SK-N-SH (cell line): ENCODE measurements around the gene TRIM9. TPM values are rescaled to one million over a fixed set of nuclear protein-coding genes. Genes with fewer than 3 reads are reported as not detected.

Experiments used
- CTCF ChIA-PET: fragments of 300-600, 350-600 bp; formaldehyde crosslinking; extraction: SDS; loops from one replicate; lab custom pipeline; 2021; lab: Yijun Ruan, JAX
- POLR2A ChIA-PET: fragments of 350-600 bp; sonication (Branson Sonifier 250); formaldehyde crosslinking; extraction: SDS; loops from one replicate; lab custom pipeline; 2020; ENCODE audit warnings: antibody characterized with exemption, inconsistent platforms; lab: Yijun Ruan, JAX
- DNase-seq: peaks from one replicate; pipeline ENCODE4 v3.0.0; 2012
- H2AFZ ChIP-seq: fragments of 200-600 bp; sonication (generic); 2 replicates; pipeline ENCODE4 v1.8.1; 2016; ENCODE audit warnings: antibody characterized with exemption, mild to moderate bottlenecking, low read depth
- H3F3A ChIP-seq: fragments of 200-600 bp; sonication (generic); replicated peaks from 2 replicates; pipeline ENCODE3; 2016; ENCODE audit warnings: antibody characterized with exemption, mild to moderate bottlenecking; ENCODE audit not compliant: insufficient read depth
- H3K27ac ChIP-seq, 2 experiments: fragments of 200-500 bp in 1 of 2; fragments of 200-600 bp in 1 of 2; sonication (Bioruptor generic) in 1 of 2; sonication (generic), shearing (Covaris generic) in 1 of 2; 2 replicates each; pipeline versions ENCODE4 v1.5.1 to v1.6.1; 2014 to 2016; ENCODE audit warnings: low read depth in 2 of 2, inconsistent platforms in 1 of 2, low read length in 1 of 2, mild to moderate bottlenecking in 1 of 2, mixed read lengths in 1 of 2
- H3K27me3 ChIP-seq: fragments of 200-600 bp; sonication (generic), shearing (Covaris generic); 2 replicates; pipeline ENCODE4 v1.6.1; 2016; ENCODE audit warnings: mixed run types; ENCODE audit not compliant: insufficient read depth
- H3K36me3 ChIP-seq, 2 experiments: fragments of 200-500 bp in 1 of 2; fragments of 200-600 bp in 1 of 2; sonication (Bioruptor generic) in 1 of 2; sonication (generic) in 1 of 2; replicated peaks in 1 of 2; 2 replicates each; pipeline versions ENCODE3 to v1.5.1; 2014 to 2016; ENCODE audit warnings: low read length in 1 of 2, mild to moderate bottlenecking in 1 of 2; ENCODE audit not compliant: insufficient read depth in 2 of 2, control insufficient read depth in 1 of 2
- H3K4me1 ChIP-seq, 2 experiments: fragments of 200-500 bp in 1 of 2; fragments of 200-600 bp in 1 of 2; sonication (Bioruptor generic) in 1 of 2; sonication (generic), shearing (Covaris generic) in 1 of 2; 2 replicates each; pipeline versions ENCODE4 v1.5.1 to v1.6.1; 2014 to 2016; ENCODE audit warnings: low read depth in 1 of 2, low read length in 1 of 2, mixed run types in 1 of 2; ENCODE audit not compliant: insufficient read depth in 2 of 2, control insufficient read depth in 1 of 2
- H3K4me2 ChIP-seq: fragments of 200-600 bp; sonication (generic), shearing (Covaris generic); 2 replicates; pipeline ENCODE4 v1.6.1; 2017; ENCODE audit warnings: mixed run types
- H3K4me3 ChIP-seq, 2 experiments: fragments of 200-500 bp in 1 of 2; fragments of 200-600 bp in 1 of 2; sonication (Bioruptor generic) in 1 of 2; sonication (generic), shearing (Covaris generic) in 1 of 2; 2 replicates each; pipeline versions ENCODE4 v1.5.1 to v1.8.1; 2014 to 2016; ENCODE audit warnings: low read depth in 2 of 2, inconsistent platforms in 1 of 2, low read length in 1 of 2, mild to moderate bottlenecking in 1 of 2, mixed read lengths in 1 of 2, moderate library complexity in 1 of 2
- H3K79me2 ChIP-seq: fragments of 200-600 bp; sonication (generic); 2 replicates; pipeline ENCODE4 v1.8.1; 2017; ENCODE audit warnings: mild to moderate bottlenecking; ENCODE audit not compliant: insufficient read depth
- H3K9ac ChIP-seq: fragments of 200-600 bp; sonication (generic); 2 replicates; pipeline ENCODE4 v1.6.1; 2017; ENCODE audit warnings: mixed run types
- H3K9me2 ChIP-seq: fragments of 200-600 bp; sonication (generic); 2 replicates; pipeline ENCODE4 v1.6.1; 2017; ENCODE audit warnings: mixed run types
- H3K9me3 ChIP-seq: fragments of 200-600 bp; sonication (generic); 2 replicates; pipeline ENCODE4 v1.6.1; 2017; ENCODE audit warnings: mixed run types, mild to moderate bottlenecking, moderate library complexity
- H4K20me1 ChIP-seq: fragments of 200-600 bp; sonication (generic); 2 replicates; pipeline ENCODE4 v1.6.1; 2017; ENCODE audit warnings: mild to moderate bottlenecking, mixed run types; ENCODE audit not compliant: insufficient read depth
- ELF1 ChIP-seq: IDR thresholded peaks from 2 replicates; pipeline ENCODE4 v1.4.0; 2012
- EZH2phosphoT487 ChIP-seq: fragments of 200-600 bp; sonication (generic); IDR thresholded peaks from 2 replicates; pipeline ENCODE4 v1.6.1; 2017; ENCODE audit warnings: low read depth, mixed run types, mild to moderate bottlenecking, antibody characterized with exemption, moderate library complexity, borderline replicate concordance
- FOSL2 ChIP-seq: IDR thresholded peaks from 2 replicates; pipeline ENCODE4 v1.4.0; 2012; ENCODE audit warnings: low read depth, mild to moderate bottlenecking, moderate library complexity, borderline replicate concordance
- FOXJ3 ChIP-seq: sonication (generic); formaldehyde crosslinking; IDR thresholded peaks from 2 replicates; pipeline ENCODE4 v1.5.1; 2020; ENCODE audit warnings: mild to moderate bottlenecking, missing genetic modification reagents
- GABPA ChIP-seq: IDR thresholded peaks from 2 replicates; pipeline ENCODE4 v1.4.0; 2012; ENCODE audit warnings: low read depth, mild to moderate bottlenecking
- GATA2 ChIP-seq: sonication (generic); formaldehyde crosslinking; IDR thresholded peaks from 2 replicates; pipeline ENCODE4 v1.5.0; 2020; ENCODE audit warnings: mild to moderate bottlenecking, missing genetic modification reagents
- MEF2A ChIP-seq: IDR thresholded peaks from 2 replicates; pipeline ENCODE4 v1.4.0; 2012; ENCODE audit warnings: low read depth, borderline replicate concordance
- NFIC ChIP-seq: IDR thresholded peaks from 2 replicates; pipeline ENCODE4 v1.4.0; 2012; ENCODE audit warnings: borderline replicate concordance
- NRF1 ChIP-seq: IDR thresholded peaks from 2 replicates; pipeline ENCODE4 v1.6.1; 2012; ENCODE audit warnings: low read depth, mild to moderate bottlenecking, low read length
- POLR2AphosphoS5 ChIP-seq: IDR thresholded peaks from 2 replicates; pipeline ENCODE4 v1.6.1; 2012; ENCODE audit warnings: low read depth, low read length
- RCOR1 ChIP-seq: fragments of 150-350 bp; IDR thresholded peaks from 2 replicates; pipeline ENCODE4 v1.6.1; 2017; ENCODE audit warnings: antibody characterized with exemption, low read length
- RFX5 ChIP-seq: IDR thresholded peaks from 2 replicates; pipeline ENCODE4 v1.6.1; 2012; ENCODE audit warnings: mild to moderate bottlenecking, improper control_type of control experiment, low read length
- RXRA ChIP-seq: IDR thresholded peaks from 2 replicates; pipeline ENCODE4 v1.4.0; 2012; ENCODE audit warnings: low read depth, mild to moderate bottlenecking, borderline replicate concordance
- SMC3 ChIP-seq: IDR thresholded peaks from 2 replicates; pipeline ENCODE4 v1.6.1; 2012; ENCODE audit warnings: low read depth, low read length, improper control_type of control experiment
- YY1 ChIP-seq: IDR thresholded peaks from 2 replicates; pipeline ENCODE4 v1.4.0; 2012; ENCODE audit warnings: low read depth, mild to moderate bottlenecking
- WGBS: methylation state at CpG from one replicate; pipeline ENCODE4 v1.1.6; 2017; ENCODE audit warnings: low lambda C conversion rate; 5-methylcytosine and 5-hydroxymethylcytosine counted together
- polyA plus RNA-seq, 3 experiments: library from polyadenylated mRNA; depleted of rRNA; stranded (reverse); fragments of >200 nt; gene quantifications; 2 replicates each; pipeline ENCODE4 v1.2.3, GENCODE V29; 2012
- TF ChIP-seq, protein P1 (sequence below): IDR thresholded peaks from 2 replicates; pipeline ENCODE4 v1.4.0; 2012; ENCODE audit warnings: low read depth, borderline replicate concordance
- TF ChIP-seq, protein P2 (sequence below): IDR thresholded peaks from 2 replicates; pipeline ENCODE4 v1.6.1; 2012; ENCODE audit warnings: mild to moderate bottlenecking, low read depth, low read length, moderate library complexity
- TF ChIP-seq, protein P3 (sequence below): fragments of 150-350 bp; IDR thresholded peaks from 2 replicates; pipeline ENCODE4 v1.6.1; 2017; ENCODE audit warnings: antibody characterized with exemption, low read length, low read depth, borderline replicate concordance
- TF ChIP-seq, protein P4 (sequence below): IDR thresholded peaks from 2 replicates; pipeline ENCODE4 v1.4.0; 2012; ENCODE audit warnings: low read depth

The TRIM9 gene
- polyA plus RNA-seq, 1 of the 3 experiments (the other 2 are of a cell fraction) = 3.9 TPM

DNA sequence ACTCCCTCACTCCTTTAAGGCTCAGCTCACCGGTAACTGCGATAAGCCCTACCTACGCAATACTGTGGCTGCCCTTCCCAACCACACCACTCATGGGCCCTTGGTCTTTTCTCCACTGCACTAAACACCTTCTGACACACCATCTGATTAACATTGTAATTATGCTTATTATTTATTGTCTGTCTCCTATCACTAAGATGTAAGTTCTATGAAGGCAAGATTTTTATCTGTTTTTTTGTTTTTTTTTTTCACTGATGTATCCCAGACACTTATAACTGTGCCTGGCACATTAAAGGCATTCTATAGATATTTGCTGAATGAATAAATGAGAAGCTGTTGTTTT, 116.4 kb downstream of the TRIM9 start (continued):
- TF ChIP-seq, protein P1, sequence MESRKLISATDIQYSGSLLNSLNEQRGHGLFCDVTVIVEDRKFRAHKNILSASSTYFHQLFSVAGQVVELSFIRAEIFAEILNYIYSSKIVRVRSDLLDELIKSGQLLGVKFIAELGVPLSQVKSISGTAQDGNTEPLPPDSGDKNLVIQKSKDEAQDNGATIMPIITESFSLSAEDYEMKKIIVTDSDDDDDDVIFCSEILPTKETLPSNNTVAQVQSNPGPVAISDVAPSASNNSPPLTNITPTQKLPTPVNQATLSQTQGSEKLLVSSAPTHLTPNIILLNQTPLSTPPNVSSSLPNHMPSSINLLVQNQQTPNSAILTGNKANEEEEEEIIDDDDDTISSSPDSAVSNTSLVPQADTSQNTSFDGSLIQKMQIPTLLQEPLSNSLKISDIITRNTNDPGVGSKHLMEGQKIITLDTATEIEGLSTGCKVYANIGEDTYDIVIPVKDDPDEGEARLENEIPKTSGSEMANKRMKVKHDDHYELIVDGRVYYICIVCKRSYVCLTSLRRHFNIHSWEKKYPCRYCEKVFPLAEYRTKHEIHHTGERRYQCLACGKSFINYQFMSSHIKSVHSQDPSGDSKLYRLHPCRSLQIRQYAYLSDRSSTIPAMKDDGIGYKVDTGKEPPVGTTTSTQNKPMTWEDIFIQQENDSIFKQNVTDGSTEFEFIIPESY = no peak
- TF ChIP-seq RXRA = no peak
- TF ChIP-seq RFX5 = no peak
- TF ChIP-seq, protein P2, sequence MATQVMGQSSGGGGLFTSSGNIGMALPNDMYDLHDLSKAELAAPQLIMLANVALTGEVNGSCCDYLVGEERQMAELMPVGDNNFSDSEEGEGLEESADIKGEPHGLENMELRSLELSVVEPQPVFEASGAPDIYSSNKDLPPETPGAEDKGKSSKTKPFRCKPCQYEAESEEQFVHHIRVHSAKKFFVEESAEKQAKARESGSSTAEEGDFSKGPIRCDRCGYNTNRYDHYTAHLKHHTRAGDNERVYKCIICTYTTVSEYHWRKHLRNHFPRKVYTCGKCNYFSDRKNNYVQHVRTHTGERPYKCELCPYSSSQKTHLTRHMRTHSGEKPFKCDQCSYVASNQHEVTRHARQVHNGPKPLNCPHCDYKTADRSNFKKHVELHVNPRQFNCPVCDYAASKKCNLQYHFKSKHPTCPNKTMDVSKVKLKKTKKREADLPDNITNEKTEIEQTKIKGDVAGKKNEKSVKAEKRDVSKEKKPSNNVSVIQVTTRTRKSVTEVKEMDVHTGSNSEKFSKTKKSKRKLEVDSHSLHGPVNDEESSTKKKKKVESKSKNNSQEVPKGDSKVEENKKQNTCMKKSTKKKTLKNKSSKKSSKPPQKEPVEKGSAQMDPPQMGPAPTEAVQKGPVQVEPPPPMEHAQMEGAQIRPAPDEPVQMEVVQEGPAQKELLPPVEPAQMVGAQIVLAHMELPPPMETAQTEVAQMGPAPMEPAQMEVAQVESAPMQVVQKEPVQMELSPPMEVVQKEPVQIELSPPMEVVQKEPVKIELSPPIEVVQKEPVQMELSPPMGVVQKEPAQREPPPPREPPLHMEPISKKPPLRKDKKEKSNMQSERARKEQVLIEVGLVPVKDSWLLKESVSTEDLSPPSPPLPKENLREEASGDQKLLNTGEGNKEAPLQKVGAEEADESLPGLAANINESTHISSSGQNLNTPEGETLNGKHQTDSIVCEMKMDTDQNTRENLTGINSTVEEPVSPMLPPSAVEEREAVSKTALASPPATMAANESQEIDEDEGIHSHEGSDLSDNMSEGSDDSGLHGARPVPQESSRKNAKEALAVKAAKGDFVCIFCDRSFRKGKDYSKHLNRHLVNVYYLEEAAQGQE = no peak
- peak; percentile 68 for TF ChIP-seq GATA2 (CRISPR knock-in tag)
- TF ChIP-seq GABPA = no peak

DNA sequence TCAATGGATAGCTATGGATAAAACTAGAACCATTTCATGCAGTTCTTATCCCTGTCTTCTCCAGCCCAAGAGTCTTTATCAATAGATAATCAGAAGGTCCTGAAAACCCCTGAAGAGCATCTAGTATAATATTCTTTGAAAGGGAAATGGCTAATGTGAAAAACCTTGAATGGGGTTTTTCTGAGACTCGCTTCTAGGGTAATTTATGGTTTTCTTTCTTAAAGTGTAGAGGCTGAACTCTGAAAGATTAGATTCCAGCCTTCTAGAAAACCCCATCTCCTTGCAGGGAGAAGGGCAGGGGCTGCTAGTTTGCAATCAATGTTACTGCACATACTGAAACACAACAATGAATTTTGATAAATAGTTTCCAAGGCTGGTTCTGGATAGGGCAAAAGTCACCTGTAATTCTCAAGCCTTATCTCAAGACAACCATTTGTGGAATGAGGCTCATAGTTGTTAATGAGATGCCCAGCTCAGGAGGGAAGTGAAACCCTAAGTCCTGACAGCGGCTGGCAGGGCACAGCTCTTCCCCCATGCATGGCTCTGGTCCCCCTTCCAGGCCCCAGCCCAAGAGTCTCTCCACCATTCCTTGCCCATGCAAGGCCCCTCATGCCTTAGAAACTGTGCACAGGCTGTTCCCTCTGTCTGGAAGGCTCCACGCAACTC, 116.9 kb downstream of the TRIM9 start:
- Histone ChIP-seq H3K9ac (no peak overlapping the region), H3K4me1 (peaks cover 0 to 6% of the 10 kb centered on the region in 2 experiments; a peak in 1 of 4 replicates), H3K27ac (no peak overlapping the region), H3K4me2 (no peak overlapping the region), H3K36me3 (no peaks in the 10 kb centered on the region), H3K9me2 (no peaks in the 10 kb centered on the region), H4K20me1 (no peaks in the 10 kb centered on the region), H3K79me2 (no peaks in the 10 kb centered on the region), H2AFZ (no peak overlapping the region), H3K4me3 (no peak overlapping the region), H3K27me3 (no peaks in the 10 kb centered on the region), H3F3A (no peaks in the 10 kb centered on the region), H3K9me3 (no peaks in the 10 kb centered on the region)
- ChIA-PET POLR2A (no interaction called here), CTCF (interaction anchor here (0.9 to 1.2 kb wide), 2 partner anchors 16 to 118 kb away, joined by 3 read pairs; no protein-coding TSS in a partner anchor)
- WGBS = 97% methylated on average over 3 of the region's 3 CpGs
- no peak for DNase-seq
- TF ChIP-seq EZH2phosphoT487 (no peak), MEF2A (no peak), FOSL2 (no peak), FOXJ3 (CRISPR knock-in tag) (no peak), ELF1 (no peak), YY1 (no peak), NFIC (no peak), GATA2 (CRISPR knock-in tag) (no peak), POLR2AphosphoS5 (no peak), RFX5 (no peak), RCOR1 (no peak), GABPA (no peak), RXRA (no peak), NRF1 (no peak), SMC3 (no peak)
- TF ChIP-seq, protein P2 = no peak
- TF ChIP-seq, protein P3, sequence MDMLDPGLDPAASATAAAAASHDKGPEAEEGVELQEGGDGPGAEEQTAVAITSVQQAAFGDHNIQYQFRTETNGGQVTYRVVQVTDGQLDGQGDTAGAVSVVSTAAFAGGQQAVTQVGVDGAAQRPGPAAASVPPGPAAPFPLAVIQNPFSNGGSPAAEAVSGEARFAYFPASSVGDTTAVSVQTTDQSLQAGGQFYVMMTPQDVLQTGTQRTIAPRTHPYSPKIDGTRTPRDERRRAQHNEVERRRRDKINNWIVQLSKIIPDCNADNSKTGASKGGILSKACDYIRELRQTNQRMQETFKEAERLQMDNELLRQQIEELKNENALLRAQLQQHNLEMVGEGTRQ = no peak
- TF ChIP-seq, protein P4, sequence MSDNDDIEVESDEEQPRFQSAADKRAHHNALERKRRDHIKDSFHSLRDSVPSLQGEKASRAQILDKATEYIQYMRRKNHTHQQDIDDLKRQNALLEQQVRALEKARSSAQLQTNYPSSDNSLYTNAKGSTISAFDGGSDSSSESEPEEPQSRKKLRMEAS = no peak
